AG04450 (cell line): ENCODE data around the gene SERINC5. TPM values are rescaled to one million over a fixed set of nuclear protein-coding genes. Genes with fewer than 3 reads are reported as not detected.
A peak's percentile ranks its signal among the peaks of the same experiment; 100 is the strongest.

Experiments
- CTCF ChIA-PET: fragments of 300-600, 350-600 bp; formaldehyde crosslinking; extraction: SDS; loops from one replicate; lab custom pipeline; 2022; ENCODE audit warnings: antibody characterized with exemption, inconsistent platforms; lab: Charles Lee
- POLR2A ChIA-PET: fragments of 350-600 bp; formaldehyde crosslinking; extraction: SDS; loops from one replicate; lab custom pipeline; 2021; ENCODE audit warnings: antibody characterized with exemption, inconsistent platforms; lab: Yijun Ruan, JAX
- DNase-seq: peaks from one replicate; pipeline ENCODE4 v3.0.0-alpha.2; 2011; ENCODE audit warnings: low read depth, low spot score
- H3K27ac ChIP-seq: one replicate; pipeline ENCODE4 v1.5.1; 2012; ENCODE audit warnings: low read depth, low read length, control low read depth
- H3K27me3 ChIP-seq: one replicate; pipeline ENCODE4 v1.6.0; 2012; ENCODE audit warnings: low read length; ENCODE audit not compliant: control insufficient read depth, insufficient read depth
- H3K4me3 ChIP-seq: 2 replicates; pipeline ENCODE4 v1.5.1; 2011; ENCODE audit warnings: mild to moderate bottlenecking, low read depth, low read length, control low read depth
- H3K9me3 ChIP-seq: 2 replicates; pipeline ENCODE4 v1.5.1; 2012; ENCODE audit warnings: low read length; ENCODE audit not compliant: control insufficient read depth, insufficient read depth
- CTCF ChIP-seq: IDR thresholded peaks from 2 replicates; pipeline ENCODE4 v1.5.1; 2011; ENCODE audit warnings: low read depth, low read length, control low read depth, inconsistent platforms
- polyA plus RNA-seq: library from polyadenylated mRNA; depleted of rRNA; stranded (reverse); fragments of >200 nt; gene quantifications from 2 replicates; pipeline ENCODE4 v1.2.3, GENCODE V29; 2011

SERINC5 gene
- polyA plus RNA-seq, 1 experiment: 8.5 TPM

- Histone ChIP-seq H3K4me3 (no peak overlapping the region), H3K9me3 (no peaks in the 10 kb centered on the region), H3K27ac (no peak overlapping the region), H3K27me3 (peaks cover 4% of the 10 kb centered on the region)
- peak; percentile 36 for DNase-seq
- CTCF ChIA-PET: interaction anchor here (0.6 to 3.3 kb wide), 72 partner anchors 10 to 950 kb away, joined by 3 to 67 read pairs (median 5); partner anchors contain the start of genes MTX3 and SERINC5
- POLR2A ChIA-PET: no interaction called here
- TF ChIP-seq CTCF: peak; percentile 75
Measured at GRCh38 chr5:80082731-80083100, 173.1 kb downstream of the SERINC5 start.

- Histone ChIP-seq H3K4me3 (no peak overlapping the region), H3K27me3 (peaks cover 4% of the 10 kb centered on the region), H3K27ac (no peak overlapping the region), H3K9me3 (no peaks in the 10 kb centered on the region)
- CTCF ChIA-PET: no interaction called here
- no peak for TF ChIP-seq CTCF
- POLR2A ChIA-PET: no interaction called here
- no peak for DNase-seq
Measured at GRCh38 chr5:80082281-80082680, 173.6 kb downstream of the SERINC5 start.

GRCh38 chr5:80078921-80079320, 176.9 kb downstream of the SERINC5 start:
- Histone ChIP-seq H3K4me3 (no peak overlapping the region), H3K27ac (no peak overlapping the region), H3K27me3 (peaks cover 4% of the 10 kb centered on the region), H3K9me3 (no peaks in the 10 kb centered on the region)
- POLR2A ChIA-PET: no interaction called here
- no peak for TF ChIP-seq CTCF
- no peak for DNase-seq
- CTCF ChIA-PET: interaction anchor here (1.2 kb wide), 1 partner anchor 13 kb away, joined by 4 read pairs; no protein-coding TSS in a partner anchor

GRCh38 chr5:80077051-80077714, 178.7 kb downstream of the SERINC5 start:
- POLR2A ChIA-PET: interaction anchor here (0.6 kb wide), 1 partner anchor 368 kb away, joined by 3 read pairs; no protein-coding TSS in a partner anchor
- no peak overlapping the region for H3K27ac ChIP-seq
- peaks cover 4% of the 10 kb centered on the region for H3K27me3 ChIP-seq
- no peak for TF ChIP-seq CTCF
- CTCF ChIA-PET: interaction anchor here (0.6 kb wide), 1 partner anchor 246 kb away, joined by 4 read pairs; no protein-coding TSS in a partner anchor
- no peak for DNase-seq
- H3K9me3 ChIP-seq: no peaks in the 10 kb centered on the region
- H3K4me3 ChIP-seq: no peak overlapping the region
